NCI-H345 (cell line): ENCODE measurements around the gene SH3PXD2A.
"Not testable (repeated sequence)": the region's sequence is repeated elsewhere in the genome, so short reads cannot be mapped to it uniquely, and the experiment has no call there.

Source experiments
- DNase-seq: peaks from one replicate; lab custom pipeline; 2025; lab: John Stamatoyannopoulos, UW

The SH3PXD2A gene

GRCh38 chr10:103849212-103849877, 6.0 kb downstream of the SH3PXD2A start:
- DNase-seq: no peak

- DNase-seq: no peak
Observed at GRCh38 chr10:103847909-103848468, 7.4 kb downstream of the SH3PXD2A start.

GRCh38 chr10:103847346-103847745, 8.0 kb downstream of the SH3PXD2A start:
- DNase-seq: no peak

- no peak for DNase-seq
Observed at GRCh38 chr10:103845972-103846371, 9.4 kb downstream of the SH3PXD2A start.

GRCh38 chr10:103845346-103845745, 10.0 kb downstream of the SH3PXD2A start:
- not testable (repeated sequence) for DNase-seq

- no peak for DNase-seq
Observed at GRCh38 chr10:103843854-103844570, 11.4 kb downstream of the SH3PXD2A start.

- DNase-seq: no peak
Observed at GRCh38 chr10:103843045-103843444, 12.3 kb downstream of the SH3PXD2A start.

GRCh38 chr10:103842605-103843004, 12.8 kb downstream of the SH3PXD2A start:
- peak; percentile 41 for DNase-seq

GRCh38 chr10:103841519-103841918, 13.9 kb downstream of the SH3PXD2A start:
- DNase-seq: no peak

GRCh38 chr10:103840740-103841070, 14.7 kb downstream of the SH3PXD2A start:
- no peak for DNase-seq

- DNase-seq: no peak
Observed at GRCh38 chr10:103839872-103840739, 15.3 kb downstream of the SH3PXD2A start.

GRCh38 chr10:103839519-103839871, 15.9 kb downstream of the SH3PXD2A start:
- DNase-seq: no peak

GRCh38 chr10:103838862-103839518, 16.4 kb downstream of the SH3PXD2A start:
- DNase-seq: no peak

GRCh38 chr10:103838070-103838395, 17.3 kb downstream of the SH3PXD2A start:
- DNase-seq: no peak

- no peak for DNase-seq
Observed at GRCh38 chr10:103837370-103838069, 17.9 kb downstream of the SH3PXD2A start.

GRCh38 chr10:103836861-103837260, 18.5 kb downstream of the SH3PXD2A start:
- DNase-seq: no peak

GRCh38 chr10:103836273-103836672, 19.1 kb downstream of the SH3PXD2A start:
- no peak for DNase-seq

- DNase-seq: no peak
Observed at GRCh38 chr10:103835096-103836050, 20.0 kb downstream of the SH3PXD2A start.

GRCh38 chr10:103834436-103835095, 20.8 kb downstream of the SH3PXD2A start:
- DNase-seq: no peak
